IgD-negative memory B cell (primary cell): ENCODE measurements around the gene ATF1. TPM values are rescaled to one million over a fixed set of nuclear protein-coding genes. Genes with fewer than 3 reads are reported as not detected.
A peak's percentile ranks its signal among the peaks of the same experiment; 100 is the strongest.
"Not testable (repeated sequence)": the region's sequence is repeated elsewhere in the genome, so short reads cannot be mapped to it uniquely, and the experiment has no call there.

Source experiments
- H3K27ac Mint-ChIP-seq, 3 donors: one replicate each; pipeline ENCODE4 v1.8.0; 2020 to 2022; ENCODE audit warnings: mild to moderate bottlenecking in 3 of 3, mixed read lengths in 3 of 3, moderate library complexity in 1 of 3
- H3K27me3 Mint-ChIP-seq: one replicate; pipeline ENCODE4 v1.8.0; 2021; ENCODE audit warnings: mixed read lengths
- H3K36me3 Mint-ChIP-seq: one replicate; pipeline ENCODE4 v1.8.0; 2020; ENCODE audit warnings: mild to moderate bottlenecking, mixed read lengths
- H3K4me1 Mint-ChIP-seq, 3 donors: one replicate each; pipeline ENCODE4 v1.8.0; 2020 to 2022; ENCODE audit warnings: mixed read lengths in 3 of 3, mild to moderate bottlenecking in 1 of 3
- H3K4me3 Mint-ChIP-seq, 4 donors: one replicate each; pipeline ENCODE4 v1.8.0; 2020 to 2022; ENCODE audit warnings: mild to moderate bottlenecking in 4 of 4, mixed read lengths in 4 of 4, moderate library complexity in 3 of 4
- H3K9me3 Mint-ChIP-seq, 3 donors: one replicate each; pipeline ENCODE4 v1.8.0; 2020 to 2021; ENCODE audit warnings: mixed read lengths in 3 of 3, mild to moderate bottlenecking in 1 of 3
- polyA plus RNA-seq: library from polyadenylated mRNA; unstranded; fragments of 300-500 nt; fragmentation: Illumina TruSeq; gene quantifications from one replicate; pipeline ENCODE4 v1.2.3, GENCODE V29; 2021

Gene ATF1
- polyA plus RNA-seq, 1 donor from 2014 or later = 37.8 TPM

GRCh38 chr12:50740307-50740706 lies 23.6 kb upstream of the ATF1 start:
- H3K27me3 Mint-ChIP-seq = no peaks in the 10 kb centered on the region
- no peaks in the 10 kb centered on the region for H3K4me1 Mint-ChIP-seq
- H3K9me3 Mint-ChIP-seq = no peaks in the 10 kb centered on the region
- no peak overlapping the region for H3K27ac Mint-ChIP-seq
- peaks cover 8% of the 10 kb centered on the region for H3K36me3 Mint-ChIP-seq
- H3K4me3 Mint-ChIP-seq = no peak overlapping the region

DNA sequence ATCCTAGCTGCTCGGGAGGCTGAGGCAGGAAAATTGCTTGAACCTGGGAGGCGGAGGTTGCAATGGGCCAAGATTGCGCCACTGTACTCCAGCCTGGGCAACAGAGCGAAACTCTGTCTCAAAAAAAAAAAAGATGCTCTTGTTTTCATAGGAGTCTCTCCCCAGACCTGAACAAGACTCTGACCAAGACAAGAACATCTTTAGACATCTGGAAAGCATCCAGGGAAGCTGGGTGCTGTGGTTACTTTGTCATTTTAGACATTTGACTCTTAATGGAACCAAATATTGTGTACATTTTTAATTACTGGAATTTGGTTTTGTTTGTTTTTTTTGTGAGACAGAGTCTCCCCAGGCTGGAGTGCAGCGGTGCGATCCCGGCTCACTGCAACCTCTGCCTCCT lies 21.1 kb upstream of the ATF1 start:
- no peak overlapping the region for H3K27ac Mint-ChIP-seq
- H3K27me3 Mint-ChIP-seq = no peaks in the 10 kb centered on the region
- H3K36me3 Mint-ChIP-seq = peaks cover 11% of the 10 kb centered on the region
- no peaks in the 10 kb centered on the region for H3K9me3 Mint-ChIP-seq
- H3K4me1 Mint-ChIP-seq = no peaks in the 10 kb centered on the region
- H3K4me3 Mint-ChIP-seq = peak overlapping the region in 1 of 4 donors; percentile 39

DNA sequence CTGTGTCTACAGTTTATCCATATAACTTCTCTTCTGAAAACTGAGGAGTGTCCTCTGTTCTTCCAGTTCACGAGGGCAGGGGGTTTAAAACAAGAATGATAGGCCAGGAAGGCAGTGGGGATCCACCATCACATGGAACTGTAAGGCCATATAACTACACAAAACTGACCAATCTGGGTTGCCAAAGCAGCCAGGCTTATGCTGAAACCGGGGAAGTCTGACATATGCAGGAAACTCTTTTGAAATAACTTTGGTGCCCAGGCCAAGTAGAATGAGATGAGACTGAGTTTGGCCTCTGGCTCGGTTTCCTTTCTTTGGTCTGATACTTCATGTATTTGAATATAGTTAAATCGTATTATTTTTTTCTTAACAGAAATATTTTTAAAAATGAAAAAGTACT lies 18.0 kb upstream of the ATF1 start:
- peaks cover 10% of the 10 kb centered on the region for H3K36me3 Mint-ChIP-seq
- no peak overlapping the region for H3K27ac Mint-ChIP-seq

DNA sequence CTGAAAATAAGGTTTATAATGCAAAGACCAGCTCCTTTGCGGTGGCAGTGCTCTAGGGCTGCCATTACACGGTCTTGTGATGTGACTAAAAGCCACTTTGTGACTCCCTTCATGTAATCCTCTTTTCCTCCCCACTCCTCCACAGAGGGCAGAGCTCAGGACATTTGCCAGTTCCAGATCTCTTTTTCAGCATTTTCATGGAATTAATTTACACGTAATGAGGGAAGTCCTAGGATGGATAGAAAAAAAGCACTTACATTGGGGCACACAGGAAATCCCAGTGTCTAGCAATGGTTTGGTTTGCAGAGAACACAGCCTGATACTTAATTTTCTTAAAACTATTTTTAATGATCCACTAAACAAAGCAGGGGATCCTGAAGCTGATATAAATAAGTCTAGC lies 17.5 kb upstream of the ATF1 start:
- Mint-ChIP-seq H3K9me3 (no peaks in the 10 kb centered on the region), H3K36me3 (peaks cover 8% of the 10 kb centered on the region), H3K27ac (no peak overlapping the region), H3K4me1 (peaks cover 0 to 1% (median 0%) of the 10 kb centered on the region in 3 donors), H3K27me3 (no peaks in the 10 kb centered on the region), H3K4me3 (no peak overlapping the region)

More for the DNA sequence above, 18.0 kb upstream of the ATF1 start:
- Mint-ChIP-seq H3K4me1 (peaks cover 0 to 1% (median 0%) of the 10 kb centered on the region in 3 donors), H3K4me3 (no peak overlapping the region), H3K27me3 (no peaks in the 10 kb centered on the region), H3K9me3 (no peaks in the 10 kb centered on the region)

GRCh38 chr12:50747817-50748216 lies 16.1 kb upstream of the ATF1 start:
- H3K27me3 Mint-ChIP-seq = no peaks in the 10 kb centered on the region
- no peak overlapping the region for H3K27ac Mint-ChIP-seq
- peaks cover 0 to 1% (median 0%) of the 10 kb centered on the region in 3 donors for H3K4me1 Mint-ChIP-seq
- no peaks in the 10 kb centered on the region for H3K9me3 Mint-ChIP-seq
- H3K4me3 Mint-ChIP-seq = no peak overlapping the region
- peaks cover 8% of the 10 kb centered on the region for H3K36me3 Mint-ChIP-seq

GRCh38 chr12:50749459-50749882 lies 14.4 kb upstream of the ATF1 start:
- H3K4me1 Mint-ChIP-seq = peaks cover 0 to 1% (median 0%) of the 10 kb centered on the region in 3 donors
- H3K9me3 Mint-ChIP-seq = no peaks in the 10 kb centered on the region
- peak overlapping the region in 1 of 3 donors; percentile 91 for H3K27ac Mint-ChIP-seq

GRCh38 chr12:50750366-50750765 lies 13.5 kb upstream of the ATF1 start:
- no peak overlapping the region for H3K4me3 Mint-ChIP-seq
- H3K4me1 Mint-ChIP-seq = peaks cover 0 to 1% (median 0%) of the 10 kb centered on the region in 3 donors
- H3K27ac Mint-ChIP-seq = peak overlapping the region in 1 of 3 donors; percentile 33
- H3K27me3 Mint-ChIP-seq = no peaks in the 10 kb centered on the region
- H3K9me3 Mint-ChIP-seq = no peaks in the 10 kb centered on the region
- peaks cover 8% of the 10 kb centered on the region for H3K36me3 Mint-ChIP-seq

More at GRCh38 chr12:50749459-50749882, 14.4 kb upstream of the ATF1 start:
- Mint-ChIP-seq H3K27me3 (no peaks in the 10 kb centered on the region), H3K4me3 (no peak overlapping the region), H3K36me3 (peaks cover 8% of the 10 kb centered on the region)

GRCh38 chr12:50751948-50752721 lies 11.8 kb upstream of the ATF1 start:
- Mint-ChIP-seq H3K27ac (peak overlapping the region in 2 of 3 donors; percentile 33), H3K36me3 (peaks cover 6% of the 10 kb centered on the region), H3K4me3 (peak overlapping the region in 1 of 4 donors; percentile 19), H3K9me3 (no peaks in the 10 kb centered on the region), H3K4me1 (peaks cover 0 to 1% (median 0%) of the 10 kb centered on the region in 3 donors), H3K27me3 (no peaks in the 10 kb centered on the region)

GRCh38 chr12:50753232-50753769 lies 10.6 kb upstream of the ATF1 start:
- Mint-ChIP-seq H3K4me1 (peaks cover 0 to 1% (median 0%) of the 10 kb centered on the region in 3 donors), H3K36me3 (peaks cover 6% of the 10 kb centered on the region), H3K9me3 (no peaks in the 10 kb centered on the region), H3K4me3 (no peak overlapping the region), H3K27ac (no peak overlapping the region), H3K27me3 (no peaks in the 10 kb centered on the region)

DNA sequence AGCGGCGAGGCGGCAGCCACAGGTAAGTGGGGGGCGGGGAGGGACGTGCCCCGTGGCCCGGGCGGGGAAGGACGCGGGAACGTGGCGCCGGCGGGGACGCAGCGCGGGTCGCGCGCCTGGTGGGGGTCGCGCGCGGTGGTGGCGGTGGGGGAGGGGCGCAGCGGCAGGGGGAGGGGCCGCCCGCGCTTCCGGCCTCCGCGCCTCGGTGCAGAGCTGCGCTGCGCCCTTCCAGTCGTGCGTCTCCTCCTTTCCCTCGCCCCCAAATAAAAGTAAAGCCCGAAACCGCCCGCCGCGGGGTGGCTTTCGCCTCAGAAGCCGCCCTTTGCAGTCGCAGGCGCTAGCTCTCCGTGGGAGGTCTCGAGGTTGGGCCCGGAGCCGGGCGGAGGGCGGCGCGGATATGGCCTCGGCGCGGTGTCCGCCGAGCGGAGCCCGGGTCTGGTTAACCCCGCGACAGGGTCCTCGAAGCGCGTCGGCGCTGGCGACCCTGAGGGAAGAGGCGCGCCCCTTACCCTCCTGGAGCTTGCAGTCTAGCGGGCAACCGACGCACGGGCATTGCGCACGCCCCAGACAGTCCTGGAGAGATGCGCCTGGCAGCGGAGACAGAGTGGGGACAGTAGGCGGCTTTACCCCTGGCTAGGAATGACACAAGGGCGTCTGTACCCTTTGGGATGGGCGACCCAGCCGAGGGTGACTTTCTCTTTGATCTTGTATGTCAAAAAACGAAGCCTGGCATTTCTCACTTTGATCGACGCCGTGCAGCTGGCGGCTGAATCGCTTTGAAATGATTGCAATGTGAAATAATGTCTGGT lies 589 bp downstream of the ATF1 start:
- Mint-ChIP-seq H3K4me3 (peak overlapping the region; percentile 90 to 98 (median 94)), H3K4me1 (peaks cover 24 to 29% (median 29%) of the 10 kb centered on the region in 3 donors), H3K27ac (peak overlapping the region; percentile 94 to 100 (median 98)), H3K9me3 (peaks cover 0 to 5% (median 4%) of the 10 kb centered on the region in 3 donors), H3K36me3 (no peaks in the 10 kb centered on the region), H3K27me3 (peaks cover 1% of the 10 kb centered on the region)

DNA sequence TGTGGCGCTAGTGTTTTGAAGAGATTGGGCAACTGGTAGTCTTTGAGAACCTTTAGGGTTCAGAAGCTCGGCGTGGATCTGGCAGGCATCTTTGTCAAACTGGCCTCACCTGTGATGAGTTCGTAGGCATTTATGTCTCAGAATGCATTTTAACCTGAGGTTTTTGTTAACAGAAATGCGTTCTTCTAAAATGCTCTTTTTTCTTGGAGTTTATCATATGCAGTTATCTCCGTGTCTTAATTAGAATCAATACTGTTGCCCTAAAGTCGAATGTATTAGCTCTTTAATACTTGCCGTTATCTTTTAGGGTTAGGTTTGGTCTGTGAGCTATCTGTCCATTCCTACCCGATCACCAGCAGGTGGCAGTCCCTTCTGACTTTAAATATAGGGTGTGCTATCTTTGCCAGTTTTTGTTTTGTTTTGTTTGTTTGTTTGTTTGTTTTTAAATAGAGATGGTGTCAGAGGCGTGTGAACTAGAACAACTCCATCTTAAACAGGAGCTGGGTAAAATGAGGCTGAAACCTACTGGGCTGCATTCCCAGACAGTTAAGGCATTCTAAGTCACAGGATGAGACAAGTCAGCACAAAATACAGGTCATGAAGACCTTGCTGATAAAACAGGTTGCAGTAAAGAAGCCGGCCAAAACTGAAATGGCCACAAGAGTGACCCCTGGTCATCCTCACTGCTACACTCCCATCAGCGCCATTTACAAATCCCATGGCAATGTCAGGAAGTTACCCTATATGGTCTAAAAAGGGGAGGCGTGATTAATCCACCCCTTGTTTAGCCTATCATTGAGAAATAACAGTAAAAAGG lies 1.4 kb downstream of the ATF1 start:
- peak overlapping the region; percentile 94 to 100 (median 97) for H3K27ac Mint-ChIP-seq
- H3K27me3 Mint-ChIP-seq = peaks cover 1% of the 10 kb centered on the region
- peaks cover 0 to 5% (median 4%) of the 10 kb centered on the region in 3 donors for H3K9me3 Mint-ChIP-seq
- peak overlapping the region; percentile 90 to 97 (median 94) for H3K4me3 Mint-ChIP-seq
- H3K36me3 Mint-ChIP-seq = no peaks in the 10 kb centered on the region
- H3K4me1 Mint-ChIP-seq = peaks cover 24 to 29% (median 29%) of the 10 kb centered on the region in 3 donors

DNA sequence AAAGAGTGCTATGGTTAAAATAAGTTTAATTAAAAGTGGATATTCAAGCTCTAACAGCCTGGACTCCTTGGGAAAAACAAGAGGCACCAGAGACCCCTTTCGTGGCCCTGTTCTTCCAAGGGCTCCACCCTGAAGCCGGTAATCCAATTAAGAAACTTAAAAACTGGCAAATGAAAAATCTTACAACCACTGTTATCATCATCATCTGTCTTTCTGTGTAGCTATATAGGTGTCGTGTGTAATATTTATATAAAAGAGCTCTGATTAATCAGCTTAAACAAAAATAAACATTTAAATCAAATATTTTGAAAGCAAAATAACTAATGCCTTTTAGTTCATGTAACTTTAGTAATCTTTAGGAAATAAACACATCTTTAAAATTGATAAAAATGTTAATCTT lies 4.5 kb downstream of the ATF1 start:
- H3K36me3 Mint-ChIP-seq = peaks cover 6% of the 10 kb centered on the region
- H3K9me3 Mint-ChIP-seq = peaks cover 0 to 4% (median 0%) of the 10 kb centered on the region in 3 donors
- no peaks in the 10 kb centered on the region for H3K27me3 Mint-ChIP-seq
- H3K4me3 Mint-ChIP-seq = no peak overlapping the region
- peaks cover 14 to 20% (median 16%) of the 10 kb centered on the region in 3 donors for H3K4me1 Mint-ChIP-seq
- H3K27ac Mint-ChIP-seq = peak overlapping the region in 2 of 3 donors; percentile 34 to 47

DNA sequence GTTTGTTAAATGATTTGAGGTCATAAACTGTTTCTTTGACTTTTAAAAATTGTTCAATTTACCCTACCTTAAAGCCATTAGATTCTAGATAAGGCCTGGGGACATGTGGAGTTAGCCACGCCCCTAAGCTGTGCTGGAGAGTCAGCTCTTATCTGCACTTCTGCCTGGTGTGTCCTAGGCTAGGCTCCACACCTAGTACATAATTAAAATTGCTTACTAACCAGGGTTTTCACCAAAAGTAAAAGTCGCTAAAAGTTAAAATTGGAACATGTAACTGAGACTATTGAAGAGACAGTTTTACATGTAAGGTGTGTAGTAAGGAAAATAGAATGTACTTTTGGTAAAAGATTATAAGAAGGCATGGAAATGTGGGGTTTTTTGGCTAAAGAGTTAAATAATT lies 4.9 kb downstream of the ATF1 start:
- not testable (repeated sequence) for H3K27me3 Mint-ChIP-seq, H3K4me3 Mint-ChIP-seq, H3K36me3 Mint-ChIP-seq, H3K9me3 Mint-ChIP-seq, H3K27ac Mint-ChIP-seq
- peaks cover 14 to 17% (median 16%) of the 10 kb centered on the region in 3 donors for H3K4me1 Mint-ChIP-seq

GRCh38 chr12:50771409-50771808 lies 7.5 kb downstream of the ATF1 start:
- peaks cover 3 to 8% (median 4%) of the 10 kb centered on the region in 3 donors for H3K4me1 Mint-ChIP-seq
- H3K36me3 Mint-ChIP-seq = peaks cover 8% of the 10 kb centered on the region
- H3K9me3 Mint-ChIP-seq = no peaks in the 10 kb centered on the region
- H3K27me3 Mint-ChIP-seq = no peaks in the 10 kb centered on the region
- peak overlapping the region in 1 of 4 donors; percentile 32 for H3K4me3 Mint-ChIP-seq
- H3K27ac Mint-ChIP-seq = peak overlapping the region in 1 of 3 donors; percentile 62
